Fibroblast of the aortic adventitia (primary cell): ENCODE data around the gene MAP10. TPM values are rescaled to one million over a fixed set of nuclear protein-coding genes. Genes with fewer than 3 reads are reported as not detected.
"Not testable (repeated sequence)": the region's sequence is repeated elsewhere in the genome, so short reads cannot be mapped to it uniquely, and the experiment has no call there.

Experiments used
- DNase-seq: peaks from one replicate; pipeline ENCODE4 v3.0.0-alpha.2; 2010; ENCODE audit warnings: low read depth
- H3K4me3 ChIP-seq: 2 replicates; pipeline ENCODE4 v1.5.1; 2011; ENCODE audit warnings: low read depth, mild to moderate bottlenecking, control low read depth, low read length, moderate library complexity
- total RNA-seq: library from RNA; depleted of rRNA; stranded (reverse); fragments of >200 nt; gene quantifications from 2 replicates; pipeline ENCODE4 v1.2.3, GENCODE V29; 2012; ENCODE audit warnings: low replicate concordance
- TF ChIP-seq, protein P1 (sequence below): IDR thresholded peaks from 2 replicates; pipeline ENCODE4 v1.5.1; 2011; ENCODE audit warnings: mild to moderate bottlenecking, low read length, control low read depth, inconsistent platforms; ENCODE audit not compliant: insufficient read depth

Gene MAP10
- total RNA-seq, 1 donor, result 1.9 TPM

DNA sequence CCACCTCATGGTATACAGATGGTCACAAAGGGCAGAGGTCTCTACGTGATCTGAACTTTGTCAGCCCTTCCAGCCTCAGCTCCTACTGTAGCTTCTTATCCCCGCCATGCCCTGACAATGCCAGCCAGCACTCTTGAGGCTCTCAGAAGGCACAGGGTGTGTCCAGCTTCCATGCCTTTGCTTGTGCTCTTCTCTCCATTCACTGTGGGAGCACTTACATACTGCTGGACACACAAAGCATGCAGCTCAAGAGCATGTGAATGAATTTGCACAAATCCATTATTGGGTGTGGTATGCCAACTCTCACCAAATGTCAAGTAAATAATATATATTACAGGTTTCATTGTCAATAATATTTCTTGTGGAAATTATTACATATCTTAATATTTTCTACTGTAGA lies 36.4 kb upstream of the MAP10 start:
- DNase-seq, result no peak
- no peak overlapping the region for H3K4me3 ChIP-seq
- TF ChIP-seq, protein P1, sequence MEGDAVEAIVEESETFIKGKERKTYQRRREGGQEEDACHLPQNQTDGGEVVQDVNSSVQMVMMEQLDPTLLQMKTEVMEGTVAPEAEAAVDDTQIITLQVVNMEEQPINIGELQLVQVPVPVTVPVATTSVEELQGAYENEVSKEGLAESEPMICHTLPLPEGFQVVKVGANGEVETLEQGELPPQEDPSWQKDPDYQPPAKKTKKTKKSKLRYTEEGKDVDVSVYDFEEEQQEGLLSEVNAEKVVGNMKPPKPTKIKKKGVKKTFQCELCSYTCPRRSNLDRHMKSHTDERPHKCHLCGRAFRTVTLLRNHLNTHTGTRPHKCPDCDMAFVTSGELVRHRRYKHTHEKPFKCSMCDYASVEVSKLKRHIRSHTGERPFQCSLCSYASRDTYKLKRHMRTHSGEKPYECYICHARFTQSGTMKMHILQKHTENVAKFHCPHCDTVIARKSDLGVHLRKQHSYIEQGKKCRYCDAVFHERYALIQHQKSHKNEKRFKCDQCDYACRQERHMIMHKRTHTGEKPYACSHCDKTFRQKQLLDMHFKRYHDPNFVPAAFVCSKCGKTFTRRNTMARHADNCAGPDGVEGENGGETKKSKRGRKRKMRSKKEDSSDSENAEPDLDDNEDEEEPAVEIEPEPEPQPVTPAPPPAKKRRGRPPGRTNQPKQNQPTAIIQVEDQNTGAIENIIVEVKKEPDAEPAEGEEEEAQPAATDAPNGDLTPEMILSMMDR, result no peak

DNA sequence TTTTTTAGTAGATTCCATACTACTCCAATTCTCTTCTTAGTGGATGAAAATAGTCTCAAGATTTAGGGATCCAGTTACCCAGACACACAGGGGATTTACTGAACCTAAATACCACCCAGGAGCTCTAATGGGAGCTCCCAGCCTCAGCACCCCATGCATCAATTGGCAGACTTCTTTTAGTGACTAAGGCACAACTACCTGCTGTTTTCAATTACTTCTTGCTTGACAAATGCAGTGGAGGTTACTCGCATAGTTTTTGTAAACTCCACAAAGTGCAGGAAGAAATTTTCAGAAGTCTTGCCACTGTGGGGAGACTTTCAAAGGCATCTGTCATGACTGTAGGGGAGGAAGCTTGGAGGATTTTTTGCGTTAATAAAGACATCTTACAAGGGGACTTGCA lies 35.5 kb upstream of the MAP10 start:
- DNase-seq, result no peak
- TF ChIP-seq, protein P1, result no peak
- no peak overlapping the region for H3K4me3 ChIP-seq

DNA sequence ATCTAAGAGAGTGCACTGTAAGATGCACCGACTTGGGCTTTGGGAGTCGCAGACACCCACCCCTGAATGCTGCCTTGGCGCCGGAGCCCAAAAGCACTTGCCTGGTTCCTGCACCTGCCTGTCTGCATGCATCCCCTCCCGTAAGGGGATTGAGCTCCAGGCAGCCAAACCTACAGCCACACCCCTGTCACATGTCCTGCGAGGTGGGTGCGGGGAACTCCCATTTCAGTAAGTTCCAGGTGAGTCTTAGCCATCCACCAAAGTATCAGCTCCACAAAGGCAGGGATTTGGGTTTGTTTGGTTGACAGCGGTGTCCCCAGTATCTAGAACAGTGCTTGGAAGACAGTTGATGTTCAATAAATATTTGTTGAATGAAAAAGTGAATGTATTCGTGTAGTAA lies 31.5 kb upstream of the MAP10 start:
- DNase-seq, result no peak
- no peak overlapping the region for H3K4me3 ChIP-seq
- TF ChIP-seq, protein P1, result no peak

DNA sequence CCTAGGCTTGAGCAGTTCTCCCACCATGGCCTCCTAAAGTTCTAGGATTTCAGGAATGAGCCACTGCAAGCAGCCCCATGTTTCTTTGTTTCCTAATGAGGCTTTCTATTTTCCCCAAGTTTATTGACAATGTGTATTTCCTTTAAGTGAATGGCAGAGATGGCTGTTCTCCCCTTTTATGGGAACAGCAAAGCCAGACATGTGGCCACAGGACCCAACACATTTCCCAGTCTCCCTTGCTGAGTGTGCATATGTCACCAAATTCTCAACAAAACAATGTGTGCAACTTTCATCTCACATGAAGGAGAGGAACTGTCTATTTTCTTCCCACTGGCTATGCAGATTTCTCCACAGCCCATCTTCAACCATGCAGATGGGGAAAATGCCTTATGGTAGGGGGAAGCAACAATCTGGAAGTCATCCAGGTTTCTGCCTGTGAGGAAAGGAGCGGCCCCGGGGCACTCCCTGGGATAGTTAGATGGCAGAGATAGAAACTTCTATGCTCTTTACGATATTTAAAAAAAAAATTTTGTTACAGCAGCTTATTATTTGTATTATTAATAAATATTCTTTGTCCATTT lies 28.6 kb upstream of the MAP10 start:
- H3K4me3 ChIP-seq, result no peak overlapping the region
- no peak for DNase-seq
- TF ChIP-seq, protein P1, result no peak

DNA sequence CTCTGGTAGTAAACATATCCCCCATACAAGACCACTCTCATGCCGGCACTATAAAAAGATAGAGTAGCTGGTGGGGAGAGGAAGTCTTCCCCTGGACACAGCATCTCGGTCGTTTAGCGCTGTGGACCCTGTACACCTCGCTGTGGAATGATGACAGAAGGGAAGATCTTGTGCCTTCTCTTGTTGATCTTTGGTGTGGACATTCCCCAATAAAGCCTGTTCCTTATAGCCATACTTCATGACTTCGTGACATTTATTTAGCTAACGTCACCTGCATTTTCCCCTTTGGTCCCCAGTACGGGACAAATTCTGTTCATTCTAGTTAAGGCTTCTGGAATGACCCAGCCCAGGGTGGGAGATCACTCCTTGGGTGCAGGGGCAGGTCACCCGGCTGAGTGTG lies 24.9 kb upstream of the MAP10 start:
- TF ChIP-seq, protein P1, result no peak
- no peak for DNase-seq
- H3K4me3 ChIP-seq, result no peak overlapping the region

DNA sequence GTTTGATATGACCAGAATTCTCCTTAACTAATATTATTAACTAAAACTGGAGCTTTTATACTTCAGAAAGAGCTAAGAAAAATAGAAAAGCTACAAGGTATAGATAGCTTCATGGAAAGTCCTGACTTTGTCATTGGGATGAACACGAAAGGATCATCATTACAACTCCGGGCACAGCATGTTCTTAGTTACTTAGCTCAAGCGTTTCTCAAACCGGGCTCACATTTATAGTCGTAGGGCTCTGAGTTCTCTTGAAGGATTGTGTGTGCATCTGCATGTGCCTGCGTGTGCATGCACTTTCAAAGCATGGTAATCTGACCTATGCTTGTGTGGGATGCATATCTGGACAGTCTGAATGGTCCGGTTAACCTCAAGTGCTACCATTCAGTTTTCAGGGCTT lies 20.4 kb upstream of the MAP10 start:
- TF ChIP-seq, protein P1, result no peak
- DNase-seq, result no peak

DNA sequence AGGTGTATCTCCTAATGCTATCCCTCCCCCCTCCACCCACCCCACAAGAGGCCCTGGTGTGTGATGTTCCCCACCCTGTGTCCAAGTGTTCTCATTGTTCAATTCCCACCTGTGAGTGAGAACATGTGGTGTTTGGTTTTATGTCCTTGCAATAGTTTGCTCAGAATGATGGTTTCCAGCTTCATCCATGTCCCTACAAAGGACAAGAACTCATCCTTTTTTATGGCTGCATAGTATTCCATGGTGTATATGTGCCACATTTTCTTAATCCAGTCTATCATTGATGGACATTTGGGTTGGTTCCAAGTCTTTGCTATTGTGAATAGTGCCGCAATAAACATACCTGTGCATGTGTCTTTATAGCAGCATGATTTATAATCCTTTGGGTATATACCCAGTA lies 19.6 kb upstream of the MAP10 start:
- not testable (repeated sequence) for DNase-seq, H3K4me3 ChIP-seq

More for the DNA sequence above, 20.4 kb upstream of the MAP10 start:
- no peak overlapping the region for H3K4me3 ChIP-seq
